GM18499 (cell line): ENCODE data around the gene TAS2R19.
"Not testable (repeated sequence)": the region's sequence is repeated elsewhere in the genome, so short reads cannot be mapped to it uniquely, and the experiment has no call there.

Experiments used
- ATAC-seq: cut with Tn5 transposase; IDR thresholded peaks from one replicate; pipeline ENCODE4 v1.9.1; 2021; ENCODE audit warnings: moderate number of reproducible peaks; ENCODE audit not compliant: insufficient read depth, unreplicated experiment

TAS2R19 gene

DNA sequence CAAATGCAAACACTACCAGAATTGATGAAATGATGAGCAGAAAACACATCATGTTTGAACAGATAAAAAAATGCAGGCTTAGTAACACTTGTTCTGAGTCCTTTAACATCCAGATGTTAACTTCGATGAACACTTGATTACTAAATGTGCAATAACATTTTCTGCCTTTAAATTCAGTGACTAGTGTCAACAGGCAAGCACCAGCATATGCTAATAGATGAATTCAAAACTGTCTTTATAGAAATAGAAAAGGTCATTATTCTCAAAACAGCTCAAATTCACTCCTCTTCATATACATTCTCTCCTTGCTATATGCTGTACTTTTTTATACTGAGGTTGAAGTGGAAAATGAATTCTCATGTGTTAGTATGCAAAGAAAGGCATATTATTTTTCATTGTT, at the start of gene TAS2R19:
TSS of gene TAS2R19 (minus strand) at position 101 of the 400 bp plus-strand sequence. CDS start at position 52, 49 bp downstream.
- ATAC-seq = no peak

- no peak for ATAC-seq
Observed at GRCh38 chr12:11071414-11071813, 49.0 kb upstream of the TAS2R19 start.

DNA sequence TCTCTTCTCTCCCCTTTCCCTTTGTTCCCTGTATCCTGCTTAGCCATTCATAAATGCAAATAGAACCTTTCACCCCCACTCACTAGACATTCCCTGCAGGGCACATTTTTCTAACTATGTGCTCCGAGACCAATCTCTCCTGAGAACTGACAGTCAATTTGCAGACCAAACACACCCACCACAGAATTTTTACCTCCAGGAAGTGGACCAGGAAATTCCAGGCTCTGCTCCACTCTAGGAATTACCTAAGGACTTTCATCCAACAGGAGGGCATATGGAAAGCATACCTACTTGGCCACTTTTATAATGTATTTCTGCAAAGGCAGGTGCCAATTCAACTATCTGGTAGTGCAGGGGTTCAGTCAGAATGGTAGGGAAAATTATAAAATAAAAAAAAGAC, 48.6 kb upstream of the TAS2R19 start:
- ATAC-seq = no peak

DNA sequence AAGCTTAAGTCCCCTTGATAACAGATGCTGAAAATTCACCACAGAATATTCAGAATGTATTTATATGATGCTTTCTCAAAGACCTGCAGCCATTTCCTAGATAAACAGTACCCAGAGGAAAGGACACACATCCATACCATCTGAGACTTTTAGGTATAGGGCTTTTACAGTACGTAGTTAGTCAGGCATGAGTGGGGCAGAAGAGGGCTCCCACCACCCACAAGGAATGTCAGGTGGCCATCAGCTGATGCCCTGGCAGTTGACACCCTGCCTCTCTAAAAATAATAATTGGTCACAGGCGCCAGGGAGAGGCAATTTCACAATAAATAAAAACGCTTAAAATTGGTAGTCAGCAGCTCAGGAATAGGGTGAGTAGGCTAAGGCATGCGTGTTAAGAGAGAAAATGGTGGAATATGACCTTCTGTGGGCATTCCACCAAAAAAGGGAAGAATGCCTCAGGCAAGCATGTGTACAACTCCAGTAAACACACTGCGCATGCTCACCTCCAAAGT, 47.5 kb upstream of the TAS2R19 start:
- ATAC-seq = no peak

- ATAC-seq = no peak
Observed at GRCh38 chr12:11067514-11067913, 45.1 kb upstream of the TAS2R19 start.

DNA sequence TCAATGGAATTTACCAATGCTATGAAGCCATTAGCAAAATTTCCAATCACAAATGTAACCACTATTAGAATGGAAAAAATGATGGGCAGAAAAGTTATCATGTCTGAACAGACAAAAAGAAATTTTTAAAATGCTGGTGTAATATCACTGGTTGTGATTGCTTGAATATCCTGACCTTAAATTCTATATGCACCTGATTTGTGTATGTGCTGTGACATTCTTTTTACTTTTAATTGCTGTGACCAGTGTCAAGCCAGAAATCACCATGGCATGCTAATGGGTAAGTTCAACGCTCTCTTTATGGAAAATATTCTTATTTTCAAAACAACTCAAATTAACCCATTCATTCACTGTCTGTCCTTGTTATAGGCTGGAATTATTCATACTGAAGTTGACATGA, 39.8 kb upstream of the TAS2R19 start, which contains the start of gene TAS2R46:
TSS of gene TAS2R46 (minus strand) at position 101 of the 400 bp plus-strand sequence. CDS start at position 101, 0 bp downstream.
- not testable (repeated sequence) for ATAC-seq

GRCh38 chr12:11059784-11060183, 37.4 kb upstream of the TAS2R19 start:
- ATAC-seq = no peak

GRCh38 chr12:11059041-11059440, 36.6 kb upstream of the TAS2R19 start:
- no peak for ATAC-seq

GRCh38 chr12:11055306-11055705, 32.9 kb upstream of the TAS2R19 start:
- no peak for ATAC-seq

DNA sequence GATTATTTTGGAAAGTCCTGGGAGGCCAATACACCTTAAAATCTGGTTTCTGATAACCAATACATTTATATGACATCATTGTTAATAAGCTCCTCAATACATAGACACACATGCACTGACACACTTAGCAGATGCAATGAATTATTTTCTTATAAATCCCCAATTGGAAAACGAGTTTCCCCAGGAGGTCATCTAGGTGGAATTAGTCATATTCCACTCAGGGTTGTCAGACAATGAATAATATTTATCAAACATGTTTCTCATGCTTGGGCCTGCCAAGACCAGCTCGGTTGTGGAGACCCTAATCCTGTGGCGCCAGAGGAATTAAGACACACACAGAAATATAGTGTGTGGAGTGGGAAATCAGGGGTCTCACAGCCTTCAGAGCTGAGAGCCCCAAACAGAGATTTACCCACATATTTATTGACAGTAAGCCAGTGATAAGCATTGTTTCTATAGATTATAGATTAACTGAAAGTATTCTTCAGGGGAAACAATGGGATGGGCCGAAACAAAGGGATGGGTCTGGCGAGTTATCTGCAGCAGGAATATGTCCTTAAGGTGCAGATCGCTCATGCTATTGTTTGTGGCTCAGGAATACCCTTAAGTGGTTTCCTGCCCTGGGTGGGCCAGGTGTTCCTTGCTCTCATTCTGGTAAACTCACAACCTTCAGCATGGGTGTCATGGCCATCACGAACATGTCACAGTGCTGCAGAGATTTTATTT, 27.5 kb upstream of the TAS2R19 start:
- not testable (repeated sequence) for ATAC-seq

- not testable (repeated sequence) for ATAC-seq
Observed at GRCh38 chr12:11041366-11041765, 18.9 kb upstream of the TAS2R19 start.

GRCh38 chr12:11040162-11040561, 17.7 kb upstream of the TAS2R19 start:
- ATAC-seq = no peak

- ATAC-seq = no peak
Observed at GRCh38 chr12:11039171-11039570, 16.8 kb upstream of the TAS2R19 start.

GRCh38 chr12:11033959-11034358, 11.5 kb upstream of the TAS2R19 start:
- not testable (repeated sequence) for ATAC-seq

DNA sequence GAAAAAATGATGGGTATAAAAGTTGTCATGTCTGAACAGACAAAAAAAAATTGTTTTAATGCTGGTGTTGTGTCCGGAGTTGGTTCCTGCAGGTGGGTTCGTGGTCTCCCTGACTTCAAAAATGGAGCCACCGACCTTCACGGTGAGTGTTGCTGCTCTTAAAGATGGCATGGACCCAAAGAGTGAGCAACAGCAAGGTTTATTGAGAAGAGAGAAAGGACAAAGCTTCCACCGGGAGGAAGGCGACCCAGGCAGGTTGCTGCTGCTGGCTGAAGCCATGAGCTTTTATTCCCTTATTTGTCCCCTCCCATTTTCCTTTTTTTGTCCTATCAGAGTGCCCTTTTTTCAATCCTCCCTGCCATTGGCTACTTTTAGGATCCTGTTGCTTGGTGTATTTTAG, 8.9 kb upstream of the TAS2R19 start, which contains the start of gene TAS2R31:
TSS of gene TAS2R31 (minus strand) at position 101 of the 400 bp plus-strand sequence. CDS start at position 29, 72 bp downstream.
- ATAC-seq = no peak

- ATAC-seq = no peak
Observed at GRCh38 chr12:11026118-11026517, 3.7 kb upstream of the TAS2R19 start.

GRCh38 chr12:11023387-11023786, 967 bp upstream of the TAS2R19 start:
- no peak for ATAC-seq

DNA sequence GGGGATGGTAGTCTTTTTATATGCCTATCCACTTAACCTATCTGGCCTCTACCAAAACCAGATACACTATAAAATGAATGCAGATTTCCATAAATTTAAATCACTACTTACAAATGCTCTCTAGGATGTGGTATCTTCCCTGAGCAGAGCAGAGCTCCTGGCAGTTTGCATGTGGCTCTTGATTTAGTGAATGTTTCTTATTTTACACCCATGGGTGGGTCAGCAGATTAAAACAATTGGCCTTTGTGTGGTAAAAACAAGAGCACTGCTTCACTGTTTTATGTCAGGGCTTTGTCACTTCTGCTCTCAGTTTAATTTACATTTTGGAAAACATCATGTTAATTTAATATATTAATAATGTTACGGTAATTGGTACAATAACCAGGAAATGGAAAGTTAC, 5.5 kb downstream of the TAS2R19 start:
- ATAC-seq = no peak

DNA sequence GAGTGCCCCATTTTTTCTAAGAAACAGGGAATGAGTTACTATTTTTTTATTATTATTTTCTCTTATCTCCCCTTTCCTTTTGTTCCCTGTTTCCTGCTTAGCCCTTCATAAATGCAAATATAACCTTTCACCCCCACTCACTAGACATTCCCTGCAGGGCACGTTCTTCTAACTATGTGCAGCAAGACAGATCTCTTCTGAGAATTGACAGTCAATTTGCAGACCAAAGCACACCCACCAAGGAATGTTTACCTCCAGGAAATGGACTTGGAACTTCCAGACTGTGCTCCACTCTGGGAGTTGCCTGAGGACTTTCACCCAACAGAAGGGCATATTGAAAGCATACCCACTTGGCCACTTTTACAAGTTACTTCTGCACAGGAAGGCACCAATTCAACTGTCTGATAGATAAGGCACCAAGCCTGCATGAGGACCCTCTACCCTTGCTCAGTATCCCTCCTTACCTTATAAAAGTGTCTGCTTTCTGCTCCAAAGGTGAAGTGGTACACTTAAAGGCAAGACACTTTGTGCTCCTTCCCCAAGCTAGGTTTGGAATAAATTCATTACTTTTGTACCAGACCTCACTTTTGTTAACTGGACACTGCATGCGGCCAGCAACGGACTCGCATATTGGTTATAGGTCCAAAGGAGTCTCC, 6.5 kb downstream of the TAS2R19 start:
- no peak for ATAC-seq

GRCh38 chr12:11014234-11014633, 8.2 kb downstream of the TAS2R19 start:
- ATAC-seq = no peak

- no peak for ATAC-seq
Observed at GRCh38 chr12:11007608-11008007, 14.8 kb downstream of the TAS2R19 start.
